ENCODE results near the gene CELA2B. TPM values are rescaled to one million over a fixed set of nuclear protein-coding genes. Genes with fewer than 3 reads are reported as not detected.
"Not testable (repeated sequence)": the region's sequence is repeated elsewhere in the genome, so short reads cannot be mapped to it uniquely, and the experiment has no call there.

CELA2B gene
- total RNA-seq, 3 donors from 2014 or later (not counting 1 experiment from before 2014, with no cell fraction given) = not detected

- DNase-seq (no peak), ATAC-seq (no peak)
- no peaks in the 10 kb centered on the region for H3K4me1 ChIP-seq (ENCODE audit: control insufficient read depth, insufficient read depth, low read length)
- H3K27me3 Mint-ChIP-seq (ENCODE audit: low read depth in 2 of 2) = peaks cover 0 to 4% of the 10 kb centered on the region in 2 donors
- no peak overlapping the region for H3K4me3 ChIP-seq (ENCODE audit: low read length)
- no peaks in the 10 kb centered on the region for H3K9me3 Mint-ChIP-seq
- no peak overlapping the region for H3K27ac ChIP-seq (ENCODE audit: low read length)
- H3K36me3 ChIP-seq (ENCODE audit: control insufficient read depth, insufficient read depth, low read length) = no peaks in the 10 kb centered on the region
- H3K36me3 Mint-ChIP-seq = no peaks in the 10 kb centered on the region
- no peaks in the 10 kb centered on the region for H3K9me3 ChIP-seq (ENCODE audit: control insufficient read depth, insufficient read depth, low read length)
- H3K27me3 ChIP-seq (ENCODE audit: control insufficient read depth, insufficient read depth, low read length) = no peaks in the 10 kb centered on the region
- intact Hi-C loops (cut with micrococcal nuclease) = no loop called here
- no peak overlapping the region for H3K4me3 Mint-ChIP-seq
- no peak for TF ChIP-seq CTCF (IDR thresholded peaks at IDR 0.05)
- WGBS (ENCODE audit: insufficient coverage) = 88% methylated on average over 1 of the region's 2 CpGs
- H3K4me1 Mint-ChIP-seq = no peaks in the 10 kb centered on the region
- no peak overlapping the region for H3K27ac Mint-ChIP-seq
Observed at GRCh38 chr1:15457585-15457984, 18.3 kb upstream of the CELA2B start.

GRCh38 chr1:15458388-15458787, 17.5 kb upstream of the CELA2B start:
- H3K4me3 ChIP-seq (ENCODE audit: low read length); H3K27ac Mint-ChIP-seq; H3K27me3 Mint-ChIP-seq (ENCODE audit: low read depth in 2 of 2); H3K9me3 ChIP-seq (ENCODE audit: control insufficient read depth, insufficient read depth, low read length); H3K36me3 Mint-ChIP-seq; H3K9me3 Mint-ChIP-seq; ATAC-seq; DNase-seq; H3K4me3 Mint-ChIP-seq; H3K36me3 ChIP-seq (ENCODE audit: control insufficient read depth, insufficient read depth, low read length); intact Hi-C loops (cut with micrococcal nuclease); H3K4me1 ChIP-seq (ENCODE audit: control insufficient read depth, insufficient read depth, low read length); H3K4me1 Mint-ChIP-seq; H3K27ac ChIP-seq (ENCODE audit: low read length); H3K27me3 ChIP-seq (ENCODE audit: control insufficient read depth, insufficient read depth, low read length): not testable (repeated sequence)
- 93% methylated on average over 4 of the region's 4 CpGs for WGBS (ENCODE audit: insufficient coverage)

GRCh38 chr1:15459771-15460707, 15.9 kb upstream of the CELA2B start:
- ATAC-seq (no peak), DNase-seq (no peak)
- Histone ChIP-seq H3K27ac (ENCODE audit: low read length) (no peak overlapping the region), H3K27me3 (ENCODE audit: control insufficient read depth, insufficient read depth, low read length) (no peaks in the 10 kb centered on the region), H3K36me3 (ENCODE audit: control insufficient read depth, insufficient read depth, low read length) (no peaks in the 10 kb centered on the region), H3K4me3 (ENCODE audit: low read length) (no peak overlapping the region), H3K9me3 (ENCODE audit: control insufficient read depth, insufficient read depth, low read length) (no peaks in the 10 kb centered on the region), H3K4me1 (ENCODE audit: control insufficient read depth, insufficient read depth, low read length) (no peaks in the 10 kb centered on the region)
- peaks cover 0 to 4% of the 10 kb centered on the region in 2 donors for H3K27me3 Mint-ChIP-seq (ENCODE audit: low read depth in 2 of 2)
- H3K9me3 Mint-ChIP-seq = no peaks in the 10 kb centered on the region
- intact Hi-C loops (cut with micrococcal nuclease) = no loop called here
- H3K4me3 Mint-ChIP-seq = no peak overlapping the region
- H3K36me3 Mint-ChIP-seq = no peaks in the 10 kb centered on the region
- TF ChIP-seq CTCF (IDR thresholded peaks at IDR 0.05) = no peak
- WGBS (ENCODE audit: insufficient coverage) = 78% methylated on average over 10 of the region's 10 CpGs
- no peak overlapping the region for H3K27ac Mint-ChIP-seq
- H3K4me1 Mint-ChIP-seq = no peaks in the 10 kb centered on the region

- H3K4me3 Mint-ChIP-seq = no peak overlapping the region
- Histone ChIP-seq H3K36me3 (ENCODE audit: control insufficient read depth, insufficient read depth, low read length) (no peaks in the 10 kb centered on the region), H3K27me3 (ENCODE audit: control insufficient read depth, insufficient read depth, low read length) (no peaks in the 10 kb centered on the region), H3K27ac (ENCODE audit: low read length) (no peak overlapping the region), H3K4me3 (ENCODE audit: low read length) (no peak overlapping the region), H3K4me1 (ENCODE audit: control insufficient read depth, insufficient read depth, low read length) (no peaks in the 10 kb centered on the region), H3K9me3 (ENCODE audit: control insufficient read depth, insufficient read depth, low read length) (no peaks in the 10 kb centered on the region)
- no peak for DNase-seq
- no peaks in the 10 kb centered on the region for H3K36me3 Mint-ChIP-seq
- no peak for ATAC-seq
- no peak overlapping the region for H3K27ac Mint-ChIP-seq
- peaks cover 0 to 4% of the 10 kb centered on the region in 2 donors for H3K27me3 Mint-ChIP-seq (ENCODE audit: low read depth in 2 of 2)
- no peaks in the 10 kb centered on the region for H3K9me3 Mint-ChIP-seq
- intact Hi-C loops (cut with micrococcal nuclease) = no loop called here
- 82% methylated on average over 9 of the region's 9 CpGs for WGBS (ENCODE audit: insufficient coverage)
- no peaks in the 10 kb centered on the region for H3K4me1 Mint-ChIP-seq
- no peak for TF ChIP-seq CTCF (IDR thresholded peaks at IDR 0.05)
Observed at GRCh38 chr1:15460708-15461095, 15.2 kb upstream of the CELA2B start.

GRCh38 chr1:15463064-15463800, 12.7 kb upstream of the CELA2B start:
- H3K4me1 Mint-ChIP-seq; H3K36me3 ChIP-seq (ENCODE audit: control insufficient read depth, insufficient read depth, low read length); H3K4me1 ChIP-seq (ENCODE audit: control insufficient read depth, insufficient read depth, low read length); H3K9me3 Mint-ChIP-seq; H3K36me3 Mint-ChIP-seq; H3K27me3 ChIP-seq (ENCODE audit: control insufficient read depth, insufficient read depth, low read length); intact Hi-C loops (cut with micrococcal nuclease); H3K27ac Mint-ChIP-seq; H3K4me3 Mint-ChIP-seq; DNase-seq; H3K27ac ChIP-seq (ENCODE audit: low read length); H3K4me3 ChIP-seq (ENCODE audit: low read length); ATAC-seq; H3K9me3 ChIP-seq (ENCODE audit: control insufficient read depth, insufficient read depth, low read length); H3K27me3 Mint-ChIP-seq (ENCODE audit: low read depth in 2 of 2): not testable (repeated sequence)
- 86% methylated on average over 9 of the region's 15 CpGs for WGBS (ENCODE audit: insufficient coverage)

Data from natural killer cell (primary cell).